HG03520 (cell line): ENCODE measurements around the gene KRTAP29-1.
"Not testable (repeated sequence)": the region's sequence is repeated elsewhere in the genome, so short reads cannot be mapped to it uniquely, and the experiment has no call there.

Experiments
- ATAC-seq: cut with Tn5 transposase; IDR thresholded peaks from one replicate; pipeline ENCODE4 v1.9.1; 2021; ENCODE audit warnings: mild to moderate bottlenecking, moderate library complexity; ENCODE audit not compliant: unreplicated experiment

Gene KRTAP29-1

DNA sequence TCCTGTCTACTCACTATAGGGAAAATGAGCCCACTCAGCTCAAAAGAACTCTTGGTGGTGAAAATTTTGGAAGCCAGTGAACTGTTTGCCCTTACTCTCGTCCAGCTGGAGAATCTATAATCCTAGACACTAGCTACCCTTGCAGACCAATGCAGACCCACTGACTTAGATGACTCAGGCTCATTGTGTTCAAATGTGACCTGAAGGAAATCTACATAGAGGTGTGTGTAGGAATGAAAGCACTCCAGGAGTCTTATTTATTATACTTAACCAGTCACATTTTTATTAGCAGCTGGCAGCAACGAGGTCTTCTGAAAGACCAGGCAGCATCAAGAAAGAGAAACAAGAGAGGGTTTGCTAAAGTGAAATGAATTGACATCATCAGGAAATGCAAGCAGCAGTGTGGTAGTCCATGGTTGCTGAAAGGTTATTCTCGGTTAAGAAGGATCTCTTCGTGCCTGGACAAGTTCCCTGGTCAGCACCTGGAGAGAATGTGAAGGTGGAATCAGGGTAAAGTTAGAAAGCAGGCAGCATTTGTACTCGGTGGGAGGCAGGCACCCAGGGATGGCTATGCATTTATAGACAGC lies 1.4 kb downstream of the KRTAP29-1 start:
- no peak for ATAC-seq

DNA sequence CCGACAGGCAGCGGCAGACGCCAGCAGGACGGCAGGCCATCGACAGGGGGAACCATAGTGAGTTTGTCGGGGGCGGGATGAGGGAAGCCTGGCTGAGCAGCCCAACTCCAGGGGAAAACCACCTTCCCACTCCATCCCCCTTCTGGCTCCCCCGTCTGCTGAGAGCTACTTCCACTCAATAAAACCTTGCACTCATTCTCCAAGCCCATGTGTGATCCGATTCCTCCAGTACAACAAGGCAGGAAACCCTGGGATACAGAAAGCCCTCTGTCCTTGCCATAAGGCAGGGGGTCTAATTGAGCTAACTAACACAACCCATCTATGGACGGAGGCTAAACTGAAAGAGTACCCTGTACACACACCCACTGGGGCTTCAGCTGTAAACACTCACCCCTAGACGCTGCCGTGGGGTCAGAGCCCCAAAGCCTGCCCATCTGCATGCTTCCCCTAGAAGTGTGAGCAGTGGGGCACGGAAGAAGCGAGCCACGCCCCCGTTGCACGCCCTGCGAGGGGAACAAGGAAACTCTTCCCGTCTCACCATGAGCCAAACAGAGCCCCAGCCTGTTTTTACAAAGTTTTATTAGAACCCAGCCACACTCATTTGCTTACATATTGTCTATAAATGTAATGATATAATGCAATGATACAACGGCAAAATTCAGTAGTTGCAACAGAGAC lies 4.1 kb downstream of the KRTAP29-1 start:
- ATAC-seq = no peak

DNA sequence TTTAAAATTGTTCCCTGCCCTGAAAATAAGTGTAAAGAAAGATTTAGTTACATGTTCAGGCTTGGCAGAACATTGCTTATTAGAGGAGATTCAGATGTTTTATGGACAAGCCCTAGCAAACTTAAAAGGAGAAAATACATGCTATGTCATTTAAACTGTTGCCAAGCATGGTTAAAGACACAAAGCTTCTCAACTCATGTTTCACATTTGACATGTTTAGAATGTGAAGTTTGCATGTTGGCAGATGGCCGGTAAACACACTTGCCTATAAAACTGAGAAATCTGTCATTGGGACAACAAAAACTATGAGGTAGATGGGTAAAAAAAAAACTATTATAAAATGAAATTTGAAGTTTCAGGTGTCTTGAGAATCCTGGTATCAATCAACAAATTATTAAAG lies 5.8 kb downstream of the KRTAP29-1 start:
- ATAC-seq = no peak

DNA sequence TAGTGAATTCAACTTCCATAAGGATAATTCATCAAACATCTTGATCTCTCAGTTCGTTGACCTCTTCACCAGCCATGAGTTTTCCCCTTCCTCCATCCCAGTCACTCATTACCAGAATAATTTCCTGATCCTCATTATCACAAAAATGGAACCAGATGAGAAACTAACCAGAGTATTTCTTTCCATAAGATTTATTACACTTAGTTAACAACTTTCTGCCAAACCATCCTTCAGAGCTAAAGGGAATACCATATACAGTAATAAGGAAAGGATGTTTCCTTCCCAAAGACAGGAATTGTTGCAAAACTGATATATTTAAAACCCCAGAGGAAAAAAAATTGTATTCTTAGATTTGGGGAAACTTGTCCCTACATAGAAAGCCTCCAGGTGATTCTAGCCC lies 8.6 kb downstream of the KRTAP29-1 start:
- ATAC-seq = no peak

DNA sequence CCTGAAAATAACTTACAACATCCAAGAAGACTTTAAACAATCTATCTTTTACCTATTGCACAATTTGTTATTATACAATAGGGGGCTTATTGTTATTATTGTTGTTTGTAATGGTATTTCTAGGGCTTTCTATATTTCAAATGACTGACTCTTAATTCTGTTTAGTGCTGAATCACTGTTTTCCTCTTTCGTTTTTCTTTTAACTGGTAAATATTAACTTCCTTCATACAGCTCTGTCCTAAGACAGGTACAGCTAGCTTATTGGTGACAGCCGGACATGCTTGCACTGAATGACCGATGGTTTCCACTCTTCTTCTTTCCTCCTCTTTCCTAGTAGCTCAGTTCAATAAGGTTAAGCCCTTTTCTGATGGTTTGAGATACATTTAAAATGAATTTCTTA lies 15.6 kb downstream of the KRTAP29-1 start:
- ATAC-seq = no peak

DNA sequence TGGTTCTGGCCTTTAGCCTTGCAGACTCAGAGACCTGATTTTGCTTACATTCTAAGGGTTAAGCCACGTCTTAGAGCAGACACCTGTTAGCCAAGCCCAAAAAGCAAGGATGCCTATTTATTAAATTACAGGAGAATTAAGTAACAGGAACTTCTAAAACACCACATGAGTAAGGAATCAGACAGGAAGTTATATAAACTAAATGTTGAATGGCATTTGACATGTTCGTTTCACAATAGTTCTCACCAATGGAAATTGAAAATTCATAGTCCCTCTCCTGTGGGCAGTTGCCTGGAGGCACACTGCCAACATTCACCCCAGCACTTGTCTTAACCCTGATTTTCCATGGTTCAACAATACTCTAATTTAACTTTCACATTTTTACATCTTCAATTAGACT lies 18.1 kb downstream of the KRTAP29-1 start:
- ATAC-seq = no peak

DNA sequence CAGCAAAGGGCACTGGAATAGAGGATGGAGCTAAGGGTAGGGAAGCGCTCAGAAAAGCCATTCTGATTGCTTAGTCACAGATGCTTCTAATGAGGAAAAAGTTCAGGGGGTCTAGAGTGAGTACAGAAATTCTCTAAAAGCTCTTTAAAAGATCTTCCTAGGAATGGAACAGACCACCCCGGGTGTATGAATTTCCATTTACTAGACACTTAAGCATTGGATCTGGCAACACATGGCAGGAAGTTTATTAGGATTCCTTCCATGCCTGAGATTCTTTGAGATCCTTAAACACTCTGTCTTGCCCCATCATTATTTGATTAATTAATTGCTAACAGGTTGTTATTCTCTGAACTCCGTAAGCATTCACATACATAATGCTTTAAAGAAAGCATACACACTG lies 18.6 kb downstream of the KRTAP29-1 start:
- ATAC-seq = no peak

DNA sequence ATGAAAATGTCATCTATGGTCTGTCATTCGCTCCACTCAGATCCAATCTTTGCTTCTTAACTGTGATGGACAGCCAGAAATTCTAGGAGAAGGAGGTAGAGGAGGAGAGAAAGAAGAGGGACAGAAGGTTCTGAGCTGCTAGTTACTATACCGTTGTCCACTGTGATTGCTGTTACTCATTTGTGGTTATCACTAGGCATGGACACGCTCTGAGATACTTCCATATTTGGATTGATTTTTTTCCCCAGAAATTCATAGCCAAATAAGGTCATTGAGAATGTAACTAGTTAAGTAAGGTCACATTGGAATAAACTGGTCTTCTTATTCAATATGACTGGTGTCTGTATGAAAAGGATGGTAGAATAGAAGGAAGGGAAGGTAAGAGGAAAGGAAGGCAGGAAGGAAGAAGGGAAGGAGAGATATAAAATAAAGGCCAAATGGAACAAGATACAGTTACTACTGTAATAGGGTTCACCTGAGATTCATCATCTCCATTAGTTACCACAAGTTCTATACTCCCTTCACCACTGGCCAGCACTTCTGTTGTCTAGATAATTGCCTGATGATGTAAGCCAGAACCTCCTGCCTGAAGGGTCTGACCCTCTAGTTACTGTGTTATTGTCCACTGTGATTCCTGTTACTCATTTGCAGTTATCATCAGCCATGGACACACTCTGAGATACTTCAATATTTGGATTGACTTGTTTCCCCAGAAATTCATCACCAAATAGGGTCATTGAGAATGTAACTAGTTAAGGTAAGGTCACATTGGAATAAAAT lies 24.3 kb downstream of the KRTAP29-1 start:
- no peak for ATAC-seq

DNA sequence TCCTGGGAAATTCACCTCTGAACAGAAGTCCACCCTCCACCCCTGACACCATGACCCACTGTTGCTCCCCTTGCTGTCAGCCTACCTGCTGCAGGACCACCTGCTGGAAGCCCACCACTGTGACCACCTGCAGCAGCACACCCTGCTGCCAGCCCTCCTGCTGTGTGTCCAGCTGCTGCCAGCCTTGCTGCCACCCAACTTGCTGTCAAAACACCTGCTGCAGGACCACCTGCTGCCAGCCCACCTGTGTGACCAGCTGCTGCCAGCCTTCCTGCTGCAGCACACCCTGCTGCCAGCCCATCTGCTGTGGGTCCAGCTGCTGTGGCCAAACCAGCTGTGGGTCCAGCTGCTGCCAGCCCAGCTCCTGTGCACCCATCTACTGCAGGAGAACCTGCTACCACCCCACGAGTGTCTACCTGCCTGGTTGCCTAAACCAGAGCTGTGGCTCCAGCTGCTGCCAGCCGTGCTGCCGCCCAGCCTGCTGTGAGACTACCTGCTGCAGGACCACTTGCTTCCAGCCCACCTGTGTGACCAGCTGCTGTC lies 26.9 kb downstream of the KRTAP29-1 start, which contains the start of gene KRTAP9-7:
Gene KRTAP9-7 (plus strand): TSS at position 51 of the 543 bp plus-strand sequence. CDS start 0 bp downstream, at position 51.
- not testable (repeated sequence) for ATAC-seq

DNA sequence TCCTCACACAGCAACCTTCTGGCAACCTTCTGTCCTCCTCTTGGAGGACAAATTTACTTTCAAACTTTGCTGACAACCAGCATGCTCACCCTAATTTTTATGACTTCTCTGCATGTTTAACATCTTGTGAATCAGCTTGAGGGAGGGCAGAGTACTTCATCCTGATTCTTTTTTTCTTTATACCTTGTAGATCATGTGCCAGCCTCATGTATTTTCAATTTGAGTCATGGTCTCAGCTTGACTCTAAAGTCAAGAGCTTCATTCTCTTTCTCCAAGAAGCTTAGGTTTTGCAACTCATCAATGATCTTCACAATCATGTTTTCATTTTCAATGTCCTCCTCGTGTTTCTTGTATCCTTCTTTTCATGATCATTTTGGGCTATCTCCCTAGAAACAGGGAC lies 30.8 kb downstream of the KRTAP29-1 start:
- no peak for ATAC-seq

DNA sequence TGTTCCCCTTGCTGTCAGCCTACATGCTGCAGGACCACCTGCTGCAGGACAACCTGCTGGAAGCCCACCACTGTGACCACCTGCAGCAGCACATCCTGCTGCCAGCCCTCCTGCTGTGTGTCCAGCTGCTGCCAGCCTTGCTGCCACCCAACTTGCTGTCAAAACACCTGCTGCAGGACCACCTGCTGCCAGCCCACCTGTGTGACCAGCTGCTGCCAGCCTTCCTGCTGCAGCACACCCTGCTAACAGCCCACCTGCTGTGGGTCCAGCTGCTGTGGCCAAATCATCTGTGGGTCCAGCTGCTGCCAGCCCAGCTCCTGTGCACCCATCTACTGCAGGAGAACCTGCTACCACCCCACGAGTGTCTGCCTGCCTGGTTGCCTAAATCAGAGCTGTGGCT lies 31.3 kb downstream of the KRTAP29-1 start:
- not testable (repeated sequence) for ATAC-seq

DNA sequence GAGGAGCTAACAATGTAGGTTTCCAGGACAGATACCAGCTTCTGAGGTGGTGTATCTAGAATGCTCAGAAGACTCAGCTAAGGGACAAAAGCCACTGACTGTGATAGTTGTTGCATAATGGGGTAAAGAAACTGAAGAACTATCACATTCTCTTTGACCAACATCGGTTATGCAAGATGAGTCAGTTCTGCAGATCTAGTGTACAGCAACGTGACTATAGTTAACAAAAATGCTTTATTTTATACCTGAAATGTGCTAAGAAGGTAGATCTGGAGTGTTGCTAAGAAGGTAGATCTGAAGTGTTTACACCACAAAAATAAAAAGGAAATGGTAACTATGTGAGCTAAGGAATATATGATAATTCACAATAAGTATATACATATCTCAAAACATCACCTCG lies 34.9 kb downstream of the KRTAP29-1 start:
- no peak for ATAC-seq

DNA sequence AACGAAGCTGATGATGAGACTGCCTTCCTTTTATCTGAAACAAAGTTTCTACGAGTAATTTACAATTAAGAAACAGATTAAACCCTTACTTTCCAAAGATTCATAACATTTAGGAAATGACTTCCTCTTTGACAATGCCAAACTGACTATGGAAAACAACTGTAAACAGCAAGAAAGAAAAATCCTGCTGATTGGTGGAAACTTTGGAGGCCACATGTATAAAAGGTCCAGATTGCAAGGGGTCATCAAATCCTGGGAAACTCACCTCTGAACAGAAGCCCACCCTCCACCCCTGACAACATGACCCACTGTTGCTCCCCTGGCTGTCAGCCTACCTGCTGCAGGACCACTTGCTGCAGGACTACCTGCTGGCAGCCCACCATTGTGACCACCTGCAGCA lies 37.6 kb downstream of the KRTAP29-1 start, which contains the start of gene KRTAP9-6:
Gene KRTAP9-6 (plus strand): TSS at position 301 of the 400 bp plus-strand sequence. CDS start 0 bp downstream, at position 301.
- no peak for ATAC-seq

DNA sequence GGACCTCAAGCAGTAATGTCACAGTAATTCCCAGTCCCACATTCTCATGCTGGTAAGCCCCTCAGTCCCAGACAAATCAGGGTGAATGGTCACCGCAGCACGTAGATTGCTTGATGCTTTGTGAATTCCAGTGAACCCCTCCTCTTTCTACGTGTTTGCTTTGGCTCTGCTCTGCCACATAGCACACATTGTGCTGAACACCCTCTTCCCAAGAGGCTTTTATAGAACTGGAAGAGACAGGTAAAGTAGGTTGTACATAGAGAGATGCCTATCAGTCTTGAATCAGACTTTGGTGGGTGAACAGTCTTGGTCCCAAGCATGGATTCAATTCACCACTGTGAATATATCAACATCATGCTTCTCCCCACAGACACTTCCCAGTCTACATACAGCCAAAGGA lies 38.1 kb downstream of the KRTAP29-1 start:
- no peak for ATAC-seq

DNA sequence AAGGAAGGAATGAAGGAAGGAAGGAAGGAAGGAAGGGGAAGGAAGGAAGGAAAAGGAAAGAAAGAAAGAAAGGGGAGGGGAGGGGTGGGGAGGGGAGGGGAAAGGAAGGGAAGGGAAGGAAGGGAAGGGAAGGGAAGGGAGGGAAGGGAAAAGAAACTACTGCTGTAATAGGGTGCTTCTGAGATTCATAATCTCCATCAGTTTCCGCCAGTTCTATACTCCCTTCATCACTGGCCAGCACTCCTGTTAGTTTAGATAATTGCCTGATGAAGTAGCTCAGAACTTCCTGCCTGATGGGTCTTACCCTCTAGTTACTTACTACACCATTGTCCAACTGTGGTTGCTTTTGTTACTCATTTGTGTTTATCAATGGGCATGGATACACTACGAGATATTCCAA lies 39.4 kb downstream of the KRTAP29-1 start:
- no peak for ATAC-seq

DNA sequence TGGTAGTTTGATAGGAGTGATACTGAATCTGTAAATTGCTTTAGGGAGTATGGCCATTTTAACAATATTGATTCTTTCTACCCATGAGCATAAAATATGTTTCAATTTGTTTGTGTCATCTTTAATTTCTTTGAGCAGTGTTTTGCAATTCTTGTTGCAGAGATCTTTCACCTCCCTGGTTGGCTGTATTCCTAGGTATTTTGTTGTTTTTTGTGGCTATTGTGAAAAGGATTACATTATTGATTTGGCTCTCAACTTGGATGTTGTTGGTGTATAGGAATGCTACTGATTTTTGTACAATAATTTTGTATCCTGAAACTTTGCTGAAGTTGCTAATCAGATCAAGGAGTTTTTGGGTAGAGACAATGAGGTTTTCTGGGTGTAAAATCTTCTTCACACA lies 44.2 kb downstream of the KRTAP29-1 start:
- no peak for ATAC-seq

DNA sequence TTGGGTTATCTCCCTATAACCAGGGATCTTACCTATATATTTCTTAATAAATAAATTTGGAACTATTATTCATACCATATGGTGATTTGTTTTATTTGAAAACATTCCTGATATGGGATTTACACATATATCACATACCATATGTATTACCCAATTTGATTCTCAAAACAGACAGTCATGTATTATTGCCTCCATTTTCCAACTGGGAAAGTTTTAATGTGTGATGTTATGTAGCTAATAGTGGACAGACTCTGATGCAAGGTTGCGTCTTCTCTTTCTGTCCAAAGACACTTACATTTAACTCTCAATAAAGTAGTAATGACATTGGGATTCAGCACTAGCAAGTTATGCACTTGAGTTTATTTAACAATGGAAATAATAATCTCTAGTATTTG lies 46.4 kb downstream of the KRTAP29-1 start:
- no peak for ATAC-seq

DNA sequence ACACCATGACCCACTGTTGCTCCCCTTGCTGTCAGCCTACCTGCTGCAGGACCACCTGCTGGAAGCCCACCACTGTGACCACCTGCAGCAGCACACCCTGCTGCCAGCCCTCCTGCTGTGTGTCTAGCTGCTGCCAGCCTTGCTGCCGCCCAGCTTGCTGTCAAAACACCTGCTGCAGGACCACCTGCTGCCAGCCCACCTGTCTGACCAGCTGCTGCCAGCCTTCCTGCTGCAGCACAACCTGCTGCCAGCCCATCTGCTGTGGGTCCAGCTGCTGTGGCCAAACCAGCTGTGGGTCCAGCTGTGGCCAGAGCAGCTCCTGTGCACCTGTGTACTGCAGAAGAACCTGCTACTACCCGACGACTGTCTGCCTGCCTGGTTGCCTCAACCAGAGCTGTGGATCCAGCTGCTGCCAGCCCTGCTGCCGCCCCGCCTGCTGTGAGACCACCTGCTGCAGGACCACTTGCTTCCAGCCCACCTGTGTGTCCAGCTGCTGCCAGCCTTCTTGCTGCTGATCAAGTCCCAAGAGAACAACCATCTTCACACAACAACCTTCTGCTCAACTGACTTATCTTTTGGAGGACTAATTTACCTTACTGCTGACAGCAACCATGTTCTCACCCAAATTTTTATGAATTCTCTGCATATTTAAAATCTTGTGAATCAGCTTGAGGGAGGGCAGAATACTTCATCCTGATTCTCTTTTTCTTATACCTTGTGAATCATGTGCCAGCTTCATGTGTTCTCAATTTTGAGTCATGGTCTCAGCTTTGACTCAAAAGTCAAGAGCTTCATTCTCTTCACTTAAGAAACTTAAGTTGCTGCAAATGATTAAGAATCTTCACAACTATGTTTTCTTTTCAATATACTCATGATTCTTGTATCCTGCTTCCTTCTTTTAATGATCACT lies 47.0 kb downstream of the KRTAP29-1 start, which contains the start of gene KRTAP9-9:
Gene KRTAP9-9 (plus strand): TSS at position 4 of the 910 bp plus-strand sequence.
- ATAC-seq = not testable (repeated sequence)

DNA sequence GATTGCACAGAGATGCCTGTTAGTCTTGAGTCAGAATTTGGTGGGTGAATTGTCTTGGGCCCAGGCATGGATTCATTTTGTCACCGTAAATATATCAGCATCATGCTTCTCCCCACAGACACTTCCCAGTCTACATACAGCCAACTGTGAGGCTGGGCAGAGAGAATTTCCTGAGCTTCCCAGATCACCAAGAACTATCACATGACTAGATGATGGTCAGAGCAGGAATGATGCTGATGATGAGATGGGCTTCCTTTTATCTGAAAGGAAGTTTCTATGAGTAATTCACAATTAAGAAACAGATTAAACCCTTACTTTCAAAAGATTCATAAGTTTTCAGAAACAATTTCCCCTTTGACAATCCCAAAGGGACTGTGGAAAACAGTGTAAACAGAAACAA lies 47.8 kb downstream of the KRTAP29-1 start:
- ATAC-seq = no peak
